Right ventricle myocardium superior (tissue), 1 donor: ENCODE measurements around the gene GEMIN7. TPM values are rescaled to one million over a fixed set of nuclear protein-coding genes. Genes with fewer than 3 reads are reported as not detected.

Experiments used
- ATAC-seq: fragments of 200-7000 bp; cut with Tn5 transposase; one replicate; pipeline ENCODE4 v1.9.1; 2020; ENCODE audit warnings: mild to moderate bottlenecking; ENCODE audit not compliant: poor library complexity
- DNase-seq: peaks from one replicate; pipeline ENCODE4 v3.0.0-alpha.2; 2020
- intact Hi-C: fragments of 100-400 bp; cut with DNase I; formaldehyde crosslinking; loops from one replicate; pipeline ENCODE4 v1.11.2; 2022
- total RNA-seq: library from RNA; stranded (reverse); fragmentation: NEBNext Ultra II Directional; extraction: Animal tissue kit (Norgen Biotek cat#: 25700); gene quantifications from one replicate; pipeline ENCODE4 v1.2.1, GENCODE V29; 2021
- donor health status: DM: no; HTN: yes; CAD: no; lungs with severe emphysema.

GEMIN7 gene
- total RNA-seq, 1 donor from 2014 or later: 14.7 TPM

DNA sequence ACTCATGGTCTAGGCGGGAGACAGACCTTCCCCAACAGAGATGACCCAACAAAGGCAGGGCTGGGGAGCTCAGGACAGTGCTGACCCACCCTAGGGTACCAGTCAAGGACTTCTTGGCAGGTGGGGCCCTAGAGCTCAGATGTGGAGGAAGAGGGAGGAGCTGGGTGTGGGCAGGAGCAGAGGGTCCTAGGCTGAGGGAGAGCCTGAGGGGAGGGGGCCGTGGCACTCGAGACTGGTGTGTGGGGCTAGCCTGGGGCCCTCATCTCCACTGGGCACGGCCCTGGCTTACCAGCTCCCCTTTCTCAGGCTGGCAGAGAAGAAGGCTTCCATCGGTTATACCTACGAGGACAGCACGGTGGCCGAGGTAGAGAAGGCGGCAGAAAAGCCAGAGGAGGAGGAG lies 21.6 kb upstream of the GEMIN7 start:
- DNase-seq (no peak), ATAC-seq (no peak)
- intact Hi-C loops: loop anchor here (10.0 kb wide), 1 partner anchor 153 kb away; the partner anchor contains the start of gene APOE

DNA sequence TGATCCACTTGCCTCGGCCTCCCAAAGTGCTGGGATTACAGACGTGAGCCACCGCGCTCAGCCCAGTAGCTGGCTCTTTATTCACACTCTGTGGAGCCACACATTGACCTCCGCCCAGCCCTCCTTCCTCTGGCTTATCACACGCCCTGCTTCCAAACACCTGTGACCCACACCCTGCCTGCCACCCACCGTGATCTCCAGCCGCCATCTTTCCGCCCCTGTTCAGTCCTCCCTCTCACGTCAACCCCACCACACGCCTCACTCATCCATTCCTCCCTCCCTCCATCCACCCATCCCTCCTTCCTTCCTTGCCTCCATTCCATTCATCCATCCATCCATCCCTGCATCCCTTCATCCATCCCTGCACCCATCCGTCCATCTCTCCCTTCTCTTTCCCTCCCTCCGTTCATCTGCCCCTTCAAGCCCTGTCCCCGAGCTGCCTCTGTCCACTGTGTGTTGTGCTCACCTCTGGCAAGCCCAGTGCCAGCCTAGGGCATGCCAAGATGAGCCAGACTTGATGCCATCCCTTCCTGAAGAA lies 20.4 kb upstream of the GEMIN7 start:
- ATAC-seq (no peak), DNase-seq (no peak)
- intact Hi-C loops: loop anchor here (10.0 kb wide), 1 partner anchor 154 kb away; the partner anchor contains the start of gene APOE

DNA sequence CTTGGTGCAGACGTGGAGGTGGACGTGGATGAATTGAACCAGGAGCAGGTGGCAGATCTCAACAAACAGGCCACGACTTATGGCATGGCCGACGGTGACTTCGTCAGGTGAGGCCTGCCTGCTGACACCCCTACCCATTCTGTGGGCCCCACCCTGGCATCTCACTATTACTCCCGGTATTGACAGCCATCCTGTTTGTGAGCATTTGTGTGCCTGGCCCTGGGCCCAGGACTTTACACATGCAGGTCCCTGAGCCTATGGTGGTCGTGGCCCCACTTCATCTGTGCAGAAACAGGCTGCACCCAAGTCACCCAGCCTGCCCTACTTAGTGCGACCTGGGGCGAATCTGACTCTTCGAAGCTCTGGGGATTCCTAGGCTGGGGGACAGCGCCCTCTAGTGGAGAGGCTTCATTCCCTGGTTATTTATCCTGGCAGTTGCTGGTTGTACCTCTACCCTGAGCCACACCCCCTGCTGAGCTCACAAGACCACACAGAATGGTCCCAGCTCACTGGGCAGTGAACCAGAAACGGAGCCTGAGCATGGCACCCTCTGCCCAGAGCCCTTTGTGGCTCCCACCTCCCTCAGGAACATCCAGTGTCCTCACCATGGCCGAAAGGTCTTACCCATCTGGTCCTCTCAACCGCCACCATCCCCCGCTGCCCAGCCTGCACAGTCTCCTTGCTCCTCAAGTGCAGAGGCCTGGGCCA lies 19.6 kb upstream of the GEMIN7 start:
- DNase-seq (peak; percentile 65), ATAC-seq (peak; percentile 62)
- intact Hi-C loops: loop anchor here (10.0 kb wide), 1 partner anchor 155 kb away; the partner anchor contains the start of gene APOE

DNA sequence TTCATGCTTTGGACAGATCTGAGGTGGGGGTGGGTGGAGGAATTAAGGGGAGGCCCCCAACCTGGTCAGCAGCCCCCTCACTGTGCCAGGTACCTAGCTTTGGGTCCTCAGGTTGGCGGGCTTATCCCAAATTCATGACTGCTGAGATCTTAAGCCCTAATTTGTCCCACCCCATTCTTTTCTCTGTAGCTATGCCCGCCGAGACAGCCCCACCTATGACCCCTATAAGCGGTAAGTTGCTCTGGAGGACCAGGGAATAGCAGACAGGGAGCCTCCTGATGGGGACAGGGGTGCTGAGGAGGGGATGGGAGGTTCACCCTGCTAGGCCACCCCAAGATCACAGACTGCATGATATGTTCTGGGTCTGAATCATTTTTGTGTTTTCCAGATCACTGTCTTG lies 17.1 kb upstream of the GEMIN7 start:
- DNase-seq (no peak), ATAC-seq (no peak)
- intact Hi-C loops: no loop called here

DNA sequence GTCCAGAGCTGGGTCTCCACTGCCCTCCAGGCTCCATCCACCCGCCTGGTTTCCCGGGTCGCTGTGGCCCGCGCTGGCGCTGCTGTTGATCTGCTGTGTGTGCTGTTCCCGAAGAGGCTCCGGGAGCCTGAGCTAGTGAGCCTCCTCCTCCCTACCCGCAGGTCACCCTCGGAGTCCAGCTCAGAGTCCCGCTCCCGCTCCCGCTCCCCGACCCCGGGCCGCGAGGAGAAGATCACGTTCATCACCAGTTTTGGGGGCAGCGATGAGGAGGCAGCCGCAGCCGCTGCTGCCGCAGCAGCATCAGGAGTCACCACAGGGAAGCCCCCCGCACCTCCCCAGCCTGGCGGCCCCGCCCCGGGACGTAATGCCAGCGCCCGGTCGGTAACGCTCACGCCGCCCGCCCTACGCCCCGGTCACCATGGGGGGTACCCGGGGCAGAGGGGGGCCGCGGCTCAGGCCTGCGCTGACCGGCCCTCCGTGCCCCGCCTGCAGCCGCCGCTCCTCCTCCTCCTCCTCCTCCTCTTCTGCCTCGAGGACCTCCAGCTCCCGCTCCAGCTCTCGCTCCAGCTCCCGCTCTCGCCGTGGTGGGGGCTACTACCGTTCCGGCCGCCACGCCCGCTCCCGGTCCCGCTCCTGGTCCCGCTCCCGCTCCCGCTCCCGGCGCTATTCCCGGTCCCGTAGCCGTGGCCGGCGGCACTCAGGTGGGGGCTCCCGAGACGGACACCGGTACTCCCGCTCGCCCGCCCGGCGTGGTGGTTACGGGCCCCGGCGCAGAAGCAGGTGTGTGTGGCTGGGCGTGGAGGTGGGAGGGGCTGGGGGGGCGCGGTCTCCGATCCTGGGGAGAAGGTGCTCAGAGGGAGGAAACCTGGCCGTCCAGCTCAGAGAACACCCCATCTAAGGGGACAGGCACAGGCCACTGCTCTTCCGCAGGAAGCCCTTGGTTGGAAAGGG lies 14.9 kb upstream of the GEMIN7 start:
- ATAC-seq: no peak
- no peak for DNase-seq
- intact Hi-C loops: no loop called here

DNA sequence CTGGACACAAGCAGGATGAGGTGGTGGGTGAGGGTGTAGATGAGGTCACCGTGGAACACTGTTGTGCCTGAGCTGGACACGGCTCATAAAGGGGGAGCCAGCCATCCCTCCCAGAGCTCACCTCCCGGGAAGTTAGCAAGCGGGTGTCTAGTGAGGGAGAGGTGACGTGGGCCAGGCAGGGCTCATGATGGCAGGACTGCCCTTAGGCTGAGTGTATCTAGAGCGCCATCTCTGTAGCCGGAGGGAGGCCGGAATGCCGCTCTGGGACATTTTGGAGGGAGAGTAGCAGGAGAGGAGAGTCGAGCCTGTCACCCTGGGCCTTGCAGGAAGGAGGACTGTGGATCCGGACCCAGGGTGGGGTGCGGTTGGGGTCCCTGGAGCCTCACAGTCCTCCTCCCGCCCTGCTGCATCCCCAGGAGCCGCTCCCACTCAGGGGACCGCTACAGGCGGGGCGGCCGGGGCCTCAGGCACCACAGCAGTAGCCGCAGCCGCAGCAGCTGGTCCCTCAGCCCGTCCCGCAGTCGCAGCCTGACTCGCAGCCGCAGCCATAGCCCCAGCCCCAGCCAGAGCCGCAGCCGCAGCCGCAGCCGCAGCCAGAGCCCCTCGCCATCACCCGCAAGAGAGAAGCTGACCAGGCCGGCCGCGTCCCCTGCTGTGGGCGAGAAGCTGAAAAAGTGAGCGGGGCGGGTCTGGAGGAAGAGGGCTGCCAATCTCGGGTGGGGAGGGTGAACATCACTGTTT lies 12.0 kb upstream of the GEMIN7 start:
- intact Hi-C loops: no loop called here
- DNase-seq (no peak), ATAC-seq (no peak)

DNA sequence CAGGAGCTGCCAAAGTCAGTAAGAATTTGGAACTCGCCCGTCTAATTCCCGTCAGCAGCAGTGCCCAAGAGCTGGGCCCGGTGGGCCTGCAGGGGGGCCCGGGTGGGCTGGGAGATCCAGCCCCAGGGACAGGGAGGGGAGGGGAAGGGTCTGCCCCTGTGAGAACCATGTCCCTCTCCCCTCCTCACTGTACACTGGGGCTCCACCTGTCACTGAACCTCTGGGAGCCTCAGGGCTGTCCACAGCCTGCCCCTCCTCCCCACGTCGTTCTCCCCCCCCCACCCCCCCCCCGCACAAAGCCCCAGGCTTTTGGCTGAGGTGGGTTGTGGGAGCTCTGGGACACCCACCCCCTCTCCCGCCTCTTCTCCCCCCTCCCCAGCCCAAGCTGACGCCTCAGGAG lies 11.0 kb upstream of the GEMIN7 start:
- intact Hi-C loops: no loop called here
- DNase-seq: no peak
- no peak for ATAC-seq

DNA sequence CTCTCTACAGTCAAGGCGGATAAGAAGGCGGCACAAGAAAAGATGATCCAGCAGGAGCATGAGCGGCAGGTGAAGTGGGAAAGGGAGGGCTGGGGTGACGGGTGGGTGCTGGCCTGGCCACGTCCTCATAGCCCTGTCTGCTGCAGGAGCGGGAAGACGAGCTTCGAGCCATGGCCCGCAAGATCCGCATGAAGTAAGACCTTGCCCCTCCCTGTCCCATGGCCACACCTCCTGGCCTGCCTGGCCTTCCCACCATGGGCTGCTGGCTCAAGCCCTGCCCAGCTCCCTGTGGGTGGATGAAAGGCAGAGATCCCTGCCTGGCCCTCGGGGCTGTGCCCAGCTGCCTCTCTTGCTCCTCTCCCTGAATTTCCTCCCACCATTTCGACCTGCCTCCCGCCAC lies 10.0 kb upstream of the GEMIN7 start:
- ATAC-seq (no peak), DNase-seq (peak; percentile 63)
- intact Hi-C loops: no loop called here

DNA sequence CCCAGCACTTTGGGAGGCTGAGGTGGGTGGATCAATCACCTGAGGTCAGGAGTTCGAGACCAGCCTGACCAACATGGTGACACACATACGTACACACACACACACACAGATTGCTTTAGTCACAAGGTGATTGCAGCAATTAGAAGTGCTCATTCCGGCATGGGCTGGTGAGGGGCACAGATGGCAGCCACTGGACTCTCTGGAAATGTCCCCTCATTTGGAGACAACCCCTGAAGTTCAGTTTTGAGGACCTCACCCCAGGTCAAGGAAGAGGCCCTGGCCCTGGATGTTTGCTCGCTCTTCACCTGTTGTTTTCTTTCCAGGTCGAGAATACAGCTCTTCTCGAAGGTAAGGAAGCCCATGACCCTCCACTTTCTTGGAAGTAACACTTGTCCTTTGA lies 8.8 kb upstream of the GEMIN7 start:
- intact Hi-C loops: no loop called here
- ATAC-seq (no peak), DNase-seq (no peak)

DNA sequence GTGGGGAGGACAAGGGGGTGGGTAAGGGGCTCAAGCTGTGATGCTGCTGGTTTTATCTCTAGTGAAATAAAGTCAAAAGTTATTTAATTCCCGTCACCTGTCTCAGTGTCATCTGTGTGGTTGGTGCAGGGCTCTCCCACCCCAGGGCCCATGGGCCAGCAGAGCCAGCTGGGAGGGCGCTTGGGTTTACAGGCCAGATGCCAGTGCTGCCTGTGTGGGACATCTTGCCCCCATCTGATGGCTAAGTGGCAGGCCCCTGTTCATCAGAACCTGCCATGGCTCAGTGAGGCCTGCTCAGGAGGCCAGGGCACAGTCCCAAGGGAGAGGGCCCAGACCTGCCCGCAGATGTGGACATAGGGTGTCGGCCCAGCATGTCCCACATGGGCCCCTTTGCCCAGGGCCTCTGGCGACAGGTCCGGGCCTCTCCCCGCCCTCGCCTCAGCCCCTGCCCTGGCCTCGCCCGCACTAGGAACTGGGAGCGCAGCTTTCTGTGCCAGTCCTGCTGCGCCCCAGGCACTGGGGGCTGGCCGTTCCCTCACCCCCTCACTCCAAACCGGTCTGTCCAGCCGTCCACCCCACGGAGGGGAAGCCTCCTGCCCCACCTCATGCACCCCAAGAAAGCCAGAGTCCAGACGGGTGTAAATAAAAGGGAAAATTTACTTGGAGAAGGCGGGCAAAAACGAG lies 8.1 kb upstream of the GEMIN7 start:
- DNase-seq: no peak
- intact Hi-C loops: no loop called here
- ATAC-seq: no peak

DNA sequence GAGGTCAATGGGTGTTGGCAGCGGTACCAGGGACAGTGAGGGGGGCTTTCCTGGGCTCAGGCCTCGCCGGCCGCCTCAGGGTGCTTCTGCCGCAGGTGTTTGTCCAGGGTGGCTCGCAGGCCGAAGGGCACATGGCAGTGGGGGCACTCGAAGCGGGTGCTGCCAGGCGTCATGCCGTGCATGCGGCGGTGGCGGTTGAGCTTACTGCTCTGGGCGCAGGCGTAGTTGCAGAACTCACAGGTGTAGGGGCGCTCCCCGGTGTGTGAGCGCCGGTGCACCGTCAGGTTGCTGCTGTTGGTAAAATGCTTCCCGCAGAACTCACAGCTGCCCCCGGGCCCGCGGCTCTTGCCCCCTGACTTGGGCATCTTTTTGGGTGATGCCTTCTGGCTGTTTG lies 7.5 kb upstream of the GEMIN7 start:
- ATAC-seq (no peak), DNase-seq (no peak)
- intact Hi-C loops: no loop called here

DNA sequence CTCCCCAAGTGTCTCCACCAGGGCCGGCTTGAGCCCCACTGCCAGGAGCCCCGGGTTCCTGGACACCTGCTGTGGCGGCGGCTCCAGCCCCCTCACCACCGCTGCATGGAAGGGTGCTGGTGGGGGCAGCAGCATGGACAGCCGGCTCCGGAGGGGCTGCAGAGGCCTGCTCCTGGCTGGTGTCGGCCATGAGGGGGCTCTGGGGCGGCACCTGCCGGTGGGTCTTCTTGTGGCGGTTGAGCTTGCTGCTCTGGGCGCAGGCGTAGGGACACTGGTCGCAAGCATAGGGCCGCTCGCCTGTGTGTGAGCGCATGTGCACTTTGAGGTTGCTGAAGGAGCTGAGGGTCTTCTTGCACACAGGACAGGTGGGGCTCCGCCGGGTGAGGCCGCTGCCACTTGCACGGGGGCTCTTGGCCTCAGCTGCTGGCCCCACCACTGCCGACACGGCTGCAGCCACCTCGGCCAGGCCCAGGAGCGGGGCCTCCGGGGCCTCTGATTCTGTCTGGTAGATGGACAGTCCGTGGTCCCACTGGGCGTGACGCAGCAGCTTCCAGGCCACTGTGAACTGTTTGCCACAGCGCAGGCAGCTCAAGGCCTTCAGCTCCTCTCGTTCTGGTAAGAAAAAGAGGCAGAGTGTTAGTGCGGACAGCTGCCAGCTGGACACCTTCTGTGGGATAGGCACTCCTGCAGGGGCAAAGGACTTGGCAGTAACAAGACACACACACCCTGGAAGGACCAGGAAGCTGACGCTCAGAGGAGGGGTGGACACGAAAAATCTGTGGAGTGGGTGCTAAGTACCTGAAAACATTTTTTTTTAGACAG lies 6.9 kb upstream of the GEMIN7 start:
- ATAC-seq (no peak), DNase-seq (no peak)
- intact Hi-C loops: no loop called here

DNA sequence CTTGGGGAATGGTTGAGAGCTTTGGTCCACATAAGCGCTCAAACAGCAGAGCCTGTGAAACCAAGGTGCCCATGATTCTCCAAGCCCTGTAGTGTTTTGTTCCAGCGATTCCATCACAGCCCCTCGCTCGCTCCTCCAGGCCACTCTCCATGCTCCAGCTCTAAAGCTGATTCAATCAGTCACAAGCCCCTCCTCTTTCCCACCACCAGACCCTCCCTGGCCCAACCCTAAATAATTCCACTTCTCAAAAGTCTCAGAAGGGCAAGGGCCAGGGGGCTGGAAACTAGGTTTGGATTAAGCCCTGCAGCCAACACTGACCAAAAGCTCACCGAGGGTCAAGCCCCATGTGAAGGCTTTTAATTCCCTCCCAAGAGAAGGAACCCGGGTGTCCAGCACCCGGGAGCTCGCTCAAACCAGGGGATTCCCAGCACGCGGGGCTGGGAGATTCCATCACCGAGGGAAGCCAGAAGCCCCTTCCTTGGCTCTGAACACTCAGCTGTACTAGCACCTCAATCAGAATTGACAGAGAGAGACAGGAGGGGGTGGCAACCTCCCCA lies 4.2 kb upstream of the GEMIN7 start:
- intact Hi-C loops: no loop called here
- no peak for DNase-seq

DNA sequence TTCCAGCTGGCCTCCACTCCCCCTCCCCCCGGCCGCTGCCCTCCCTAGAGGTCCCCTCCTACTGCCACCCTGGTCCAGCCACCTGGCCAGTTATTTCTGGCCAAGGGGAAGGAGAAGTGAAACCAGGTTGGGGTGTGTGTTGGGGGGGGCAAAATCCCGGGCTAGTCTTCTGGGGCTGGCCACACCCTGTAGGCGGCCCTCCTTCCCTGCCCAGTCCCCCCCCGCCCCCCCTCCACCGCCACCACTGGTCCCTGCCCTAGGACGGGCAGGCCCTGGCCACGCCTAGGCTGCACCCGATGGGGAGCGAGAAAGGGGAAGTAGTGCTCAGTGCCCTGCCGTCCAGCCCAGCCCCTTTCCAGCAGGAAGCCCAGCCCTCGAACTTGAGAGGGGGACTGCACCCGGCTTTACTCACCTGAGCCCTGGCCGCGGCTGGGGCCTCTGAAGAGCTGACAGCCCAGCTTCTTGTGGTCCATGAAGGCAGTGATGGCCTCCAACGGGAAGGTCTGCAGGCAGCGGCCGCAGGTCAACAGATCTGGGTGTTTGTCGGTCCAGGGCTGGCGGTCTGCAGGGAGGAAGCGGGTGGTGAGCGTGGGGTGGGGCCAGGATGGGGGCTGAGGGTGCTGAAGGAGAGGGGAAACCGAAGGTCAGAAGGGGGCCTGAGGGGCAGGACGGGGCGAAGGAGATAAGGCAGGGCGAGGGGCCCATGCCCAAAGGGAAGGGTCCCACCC lies 3.6 kb upstream of the GEMIN7 start:
- DNase-seq (peak; percentile 84), ATAC-seq (peak; percentile 53)
- intact Hi-C loops: no loop called here

More for the DNA sequence above, 4.2 kb upstream of the GEMIN7 start:
- ATAC-seq: no peak

DNA sequence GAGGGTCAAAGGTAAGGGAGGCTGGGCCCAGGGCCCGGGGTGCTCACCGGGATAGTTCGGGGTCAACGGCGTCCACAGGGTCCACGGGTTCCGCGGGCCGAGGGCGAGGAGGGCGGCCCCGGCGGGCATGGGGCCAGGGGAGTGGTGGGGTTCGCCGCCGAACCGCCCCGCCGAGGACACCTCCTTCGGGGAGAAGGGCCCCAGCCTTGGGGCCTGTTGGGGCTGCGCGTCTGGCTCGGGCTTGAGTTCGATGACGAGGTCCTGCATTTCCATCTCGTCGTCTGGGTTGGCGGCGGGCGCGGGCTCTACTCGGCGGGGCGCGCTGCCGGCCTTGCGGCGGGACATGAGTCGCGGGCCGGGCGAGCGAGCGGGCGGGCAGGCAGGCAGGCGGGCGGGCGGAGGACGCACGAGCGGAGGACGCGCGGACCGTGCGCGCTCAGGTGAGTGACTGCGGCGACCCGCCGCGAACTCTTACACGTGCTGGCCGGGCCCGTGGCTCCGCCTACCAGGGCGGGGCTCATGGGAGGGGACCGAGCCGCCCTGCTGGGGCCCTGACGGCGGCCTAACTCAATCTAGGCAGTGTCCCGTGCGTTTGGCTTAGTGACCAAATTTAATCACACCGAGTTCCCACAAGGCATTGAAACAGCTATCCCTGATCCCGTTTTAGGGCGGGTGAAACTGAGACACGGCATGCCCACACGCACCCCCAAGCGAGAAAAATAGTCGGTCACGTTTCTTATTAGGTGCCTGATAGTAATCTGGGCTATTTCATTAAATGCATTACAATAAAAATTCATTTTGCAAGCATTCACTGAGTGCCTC lies 2.8 kb upstream of the GEMIN7 start, which contains the start of gene ZNF296:
Gene ZNF296 (minus strand): TSS at position 450 of the 822 bp plus-strand sequence. CDS start 105 bp downstream, at position 345.
- DNase-seq (peak; percentile 86), ATAC-seq (peak; percentile 73)
- intact Hi-C loops: no loop called here
